ENCODE data around the gene OR52K2. TPM values are rescaled to one million over a fixed set of nuclear protein-coding genes. Genes with fewer than 3 reads are reported as not detected.

The OR52K2 gene
- total and polyA plus RNA-seq, 2 donors (not counting 1 experiment from before 2014, with no cell fraction given) = not detected

DNA sequence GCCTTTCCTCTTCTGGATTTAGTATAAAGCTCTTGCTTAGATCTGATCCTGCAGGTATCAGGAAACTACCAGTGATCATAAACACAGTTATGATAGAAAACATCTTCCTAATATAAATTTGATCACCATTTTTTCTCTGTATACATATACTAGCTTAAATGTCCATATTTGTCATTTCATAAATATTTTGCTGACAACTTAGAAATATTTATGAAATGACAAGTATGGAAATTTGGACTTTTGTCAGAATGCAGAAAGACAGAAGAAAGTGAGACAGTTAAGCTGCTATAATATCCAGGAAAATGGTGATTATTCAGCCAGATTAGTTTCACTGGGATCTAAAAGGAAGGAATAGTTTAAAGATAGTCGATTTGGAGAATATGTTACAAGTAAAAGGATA is 32.8 kb upstream of the OR52K2 start:
- no peaks in the 10 kb centered on the region for H3K4me1 ChIP-seq (ENCODE audit: control insufficient read depth in 2 of 2, insufficient read depth in 2 of 2, low read length in 2 of 2)
- H3K36me3 ChIP-seq (replicated peaks in 1 of 2; ENCODE audit: control extremely low read depth in 1 of 2, control insufficient read depth in 1 of 2, extremely low read depth in 1 of 2, insufficient read depth in 2 of 2, low read length in 1 of 2) = no peaks in the 10 kb centered on the region
- intact Hi-C loops (cut with micrococcal nuclease) = no loop called here
- ChIA-PET CTCF (no interaction called here), POLR2A (no interaction called here)
- no peak overlapping the region for H2AFZ ChIP-seq (ENCODE audit: insufficient read depth, low read depth, low read length, poor library complexity, severe bottlenecking)
- H3K4me1 Mint-ChIP-seq = no peaks in the 10 kb centered on the region
- TF ChIP-seq, protein P1, sequence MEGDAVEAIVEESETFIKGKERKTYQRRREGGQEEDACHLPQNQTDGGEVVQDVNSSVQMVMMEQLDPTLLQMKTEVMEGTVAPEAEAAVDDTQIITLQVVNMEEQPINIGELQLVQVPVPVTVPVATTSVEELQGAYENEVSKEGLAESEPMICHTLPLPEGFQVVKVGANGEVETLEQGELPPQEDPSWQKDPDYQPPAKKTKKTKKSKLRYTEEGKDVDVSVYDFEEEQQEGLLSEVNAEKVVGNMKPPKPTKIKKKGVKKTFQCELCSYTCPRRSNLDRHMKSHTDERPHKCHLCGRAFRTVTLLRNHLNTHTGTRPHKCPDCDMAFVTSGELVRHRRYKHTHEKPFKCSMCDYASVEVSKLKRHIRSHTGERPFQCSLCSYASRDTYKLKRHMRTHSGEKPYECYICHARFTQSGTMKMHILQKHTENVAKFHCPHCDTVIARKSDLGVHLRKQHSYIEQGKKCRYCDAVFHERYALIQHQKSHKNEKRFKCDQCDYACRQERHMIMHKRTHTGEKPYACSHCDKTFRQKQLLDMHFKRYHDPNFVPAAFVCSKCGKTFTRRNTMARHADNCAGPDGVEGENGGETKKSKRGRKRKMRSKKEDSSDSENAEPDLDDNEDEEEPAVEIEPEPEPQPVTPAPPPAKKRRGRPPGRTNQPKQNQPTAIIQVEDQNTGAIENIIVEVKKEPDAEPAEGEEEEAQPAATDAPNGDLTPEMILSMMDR (IDR thresholded peaks at IDR 0.05) = no peak
- no peak for TF ChIP-seq EZH2 (IDR thresholded peaks at IDR 0.05; ENCODE audit: borderline replicate concordance, insufficient read depth, low read depth, low read length, poor library complexity, severe bottlenecking)
- H3K9me3 Mint-ChIP-seq (ENCODE audit: insufficient read depth) = no peaks in the 10 kb centered on the region
- no peak overlapping the region for H3K4me2 ChIP-seq (replicated peaks; ENCODE audit: low read depth, low read length, poor library complexity, severe bottlenecking)
- no peak overlapping the region for H3K27ac ChIP-seq (ENCODE audit: low read length in 2 of 2)
- DNase-seq = no peak
- H3K27me3 ChIP-seq (replicated peaks in 1 of 4; ENCODE audit: control extremely low read depth in 1 of 4, control insufficient read depth in 3 of 4, insufficient read depth in 4 of 4, low read length in 3 of 4) = peaks cover 0 to 8% (median 0%) of the 10 kb centered on the region in 4 experiments
- no peaks in the 10 kb centered on the region for H3K79me2 ChIP-seq (ENCODE audit: control insufficient read depth, insufficient read depth, low read length)
- no peaks in the 10 kb centered on the region for H3K9me3 ChIP-seq (ENCODE audit: control extremely low read depth in 1 of 3, control insufficient read depth in 2 of 3, insufficient read depth in 1 of 3, low read length in 2 of 3)
- H3K27ac Mint-ChIP-seq = no peak overlapping the region
- peaks cover 25% of the 10 kb centered on the region for H3K27me3 Mint-ChIP-seq
- no peaks in the 10 kb centered on the region for H4K20me1 ChIP-seq (ENCODE audit: control insufficient read depth, insufficient read depth, low read length, poor library complexity, severe bottlenecking)
- no peak overlapping the region for H3K4me3 Mint-ChIP-seq
- WGBS (ENCODE audit: insufficient coverage) = 43% methylated on average over 1 of the region's 1 CpG
- ATAC-seq (ENCODE audit: low read depth) = no peak
- H3K4me3 ChIP-seq (ENCODE audit: control extremely low read depth in 1 of 5, extremely low read depth in 1 of 5, insufficient read depth in 1 of 5, low read depth in 2 of 5, low read length in 4 of 5) = no peak overlapping the region
- H3K9ac ChIP-seq (ENCODE audit: low read length) = no peak overlapping the region

DNA sequence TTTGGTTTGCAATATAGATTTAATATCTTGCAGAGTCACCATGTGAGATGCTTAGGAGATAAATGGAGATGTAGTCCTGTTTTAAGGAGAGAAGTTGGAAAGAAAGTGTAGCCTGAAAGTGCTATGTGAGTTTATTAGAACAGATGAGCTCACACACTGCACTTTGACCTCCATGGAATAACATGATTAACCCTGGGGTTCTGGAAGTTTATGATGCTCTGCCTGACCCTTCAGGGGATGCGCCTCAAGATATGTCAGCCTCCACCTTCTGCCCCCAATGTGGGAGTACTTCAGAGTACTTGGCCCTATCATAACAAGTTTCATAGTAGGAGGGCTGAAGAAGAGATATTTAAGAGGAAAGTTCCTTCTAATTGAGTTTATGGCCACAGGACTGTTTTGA is 32.3 kb upstream of the OR52K2 start:
- peaks cover 26% of the 10 kb centered on the region for H3K27me3 Mint-ChIP-seq
- peaks cover 0 to 8% (median 0%) of the 10 kb centered on the region in 4 experiments for H3K27me3 ChIP-seq (replicated peaks in 1 of 4; ENCODE audit: control extremely low read depth in 1 of 4, control insufficient read depth in 3 of 4, insufficient read depth in 4 of 4, low read length in 3 of 4)
- no peaks in the 10 kb centered on the region for H3K4me1 Mint-ChIP-seq
- no peaks in the 10 kb centered on the region for H3K36me3 ChIP-seq (replicated peaks in 1 of 2; ENCODE audit: control extremely low read depth in 1 of 2, control insufficient read depth in 1 of 2, extremely low read depth in 1 of 2, insufficient read depth in 2 of 2, low read length in 1 of 2)
- ATAC-seq (ENCODE audit: low read depth) = no peak
- H3K4me3 ChIP-seq (ENCODE audit: control extremely low read depth in 1 of 5, extremely low read depth in 1 of 5, insufficient read depth in 1 of 5, low read depth in 2 of 5, low read length in 4 of 5) = no peak overlapping the region
- H3K9me3 ChIP-seq (ENCODE audit: control extremely low read depth in 1 of 3, control insufficient read depth in 2 of 3, insufficient read depth in 1 of 3, low read length in 2 of 3) = no peaks in the 10 kb centered on the region
- no peak overlapping the region for H3K27ac Mint-ChIP-seq
- H3K9me3 Mint-ChIP-seq (ENCODE audit: insufficient read depth) = no peaks in the 10 kb centered on the region
- no CpG with 5 or more reads among the region's 1 CpG for WGBS (ENCODE audit: insufficient coverage)
- no peaks in the 10 kb centered on the region for H3K4me1 ChIP-seq (ENCODE audit: control insufficient read depth in 2 of 2, insufficient read depth in 2 of 2, low read length in 2 of 2)
- H3K79me2 ChIP-seq (ENCODE audit: control insufficient read depth, insufficient read depth, low read length) = no peaks in the 10 kb centered on the region
- no peak for DNase-seq
- H4K20me1 ChIP-seq (ENCODE audit: control insufficient read depth, insufficient read depth, low read length, poor library complexity, severe bottlenecking) = no peaks in the 10 kb centered on the region
- ChIA-PET CTCF (no interaction called here), POLR2A (no interaction called here)
- H2AFZ ChIP-seq (ENCODE audit: insufficient read depth, low read depth, low read length, poor library complexity, severe bottlenecking) = no peak overlapping the region
- TF ChIP-seq, protein P1 (IDR thresholded peaks at IDR 0.05) = no peak
- TF ChIP-seq EZH2 (IDR thresholded peaks at IDR 0.05; ENCODE audit: borderline replicate concordance, insufficient read depth, low read depth, low read length, poor library complexity, severe bottlenecking) = no peak
- intact Hi-C loops (cut with micrococcal nuclease) = no loop called here
- no peak overlapping the region for H3K9ac ChIP-seq (ENCODE audit: low read length)
- H3K4me3 Mint-ChIP-seq = no peak overlapping the region
- H3K27ac ChIP-seq (ENCODE audit: low read length in 2 of 2) = no peak overlapping the region
- no peak overlapping the region for H3K4me2 ChIP-seq (replicated peaks; ENCODE audit: low read depth, low read length, poor library complexity, severe bottlenecking)

Measured in B cell (primary cell).